HepG2 (cell line): ENCODE results near the gene IDUA. TPM values are rescaled to one million over a fixed set of nuclear protein-coding genes. Genes with fewer than 3 reads are reported as not detected.

Source experiments
- CREB3 ChIP-seq: sonication (generic); formaldehyde crosslinking; IDR thresholded peaks from 2 replicates; pipeline ENCODE4 v1.5.0; 2020; ENCODE audit warnings: missing genetic modification reagents
- EED ChIP-seq: sonication (generic); formaldehyde crosslinking; IDR thresholded peaks from 2 replicates; pipeline ENCODE4 v1.5.0; 2020; ENCODE audit warnings: mild to moderate bottlenecking, missing genetic modification reagents
- FOXK2 ChIP-seq: fragments of 450-650 bp; IDR thresholded peaks from 2 replicates; pipeline ENCODE4 v1.6.1; 2016
- GTF3A ChIP-seq: sonication (generic); formaldehyde crosslinking; conservative IDR thresholded peaks from 2 replicates; pipeline ENCODE4 v1.4.0; 2020; ENCODE audit warnings: mild to moderate bottlenecking, missing genetic modification reagents
- HDAC2 ChIP-seq: sonication (generic); formaldehyde crosslinking; IDR thresholded peaks from 2 replicates; pipeline ENCODE4 v1.4.0; 2020; ENCODE audit warnings: missing genetic modification reagents
- HOXA3 ChIP-seq: sonication (generic); formaldehyde crosslinking; IDR thresholded peaks from 2 replicates; pipeline ENCODE4 v1.5.0; 2020; ENCODE audit warnings: missing genetic modification reagents
- KDM5B ChIP-seq: sonication (generic); formaldehyde crosslinking; IDR thresholded peaks from 2 replicates; pipeline ENCODE4 v1.4.0; 2020; ENCODE audit warnings: missing genetic modification reagents, mild to moderate bottlenecking, borderline replicate concordance
- MXD3 ChIP-seq: IDR thresholded peaks from 2 replicates; pipeline ENCODE4 v1.6.1; 2016; ENCODE audit warnings: mild to moderate bottlenecking, missing biosample characterization, missing genetic modification reagents
- SOX13 ChIP-seq, 3 experiments: fragments of 450-650 bp in 1 of 3; sonication (generic) in 1 of 3; formaldehyde crosslinking in 1 of 3; IDR thresholded peaks in 2 of 3; conservative IDR thresholded peaks in 1 of 3; 2 replicates each; pipeline versions ENCODE4 v1.5.0 to v1.6.1; 2016 to 2020; ENCODE audit warnings: antibody characterized with exemption in 1 of 3, mild to moderate bottlenecking in 1 of 3, missing compliant biosample characterization in 1 of 3, missing genetic modification reagents in 1 of 3, moderate library complexity in 1 of 3
- ZFP36 ChIP-seq: fragments of 150-350 bp; IDR thresholded peaks from 2 replicates; pipeline ENCODE4 v1.6.1; 2018; ENCODE audit warnings: borderline replicate concordance, low read length, low read depth; ENCODE audit not compliant: partially characterized antibody
- ZFP41 ChIP-seq: sonication (generic); formaldehyde crosslinking; IDR thresholded peaks from 2 replicates; pipeline ENCODE4 v1.4.0; 2020; ENCODE audit warnings: mild to moderate bottlenecking, missing genetic modification reagents, borderline replicate concordance
- ZFY ChIP-seq: sonication (generic); formaldehyde crosslinking; IDR thresholded peaks from 2 replicates; pipeline ENCODE4 v1.4.0; 2020; ENCODE audit warnings: missing genetic modification reagents
- ZMYM2 ChIP-seq: sonication (generic); formaldehyde crosslinking; IDR thresholded peaks from 2 replicates; pipeline ENCODE4 v1.8.0; 2022; ENCODE audit warnings: mild to moderate bottlenecking, missing genetic modification reagents
- ZNF253 ChIP-seq: sonication (generic); formaldehyde crosslinking; IDR thresholded peaks from 2 replicates; pipeline ENCODE4 v1.8.0; 2022; ENCODE audit warnings: mild to moderate bottlenecking, missing genetic modification reagents, borderline replicate concordance
- ZNF256 ChIP-seq: sonication (generic); formaldehyde crosslinking; conservative IDR thresholded peaks from 2 replicates; pipeline ENCODE4 v1.4.0; 2020; ENCODE audit warnings: missing genetic modification reagents
- ZSCAN9 ChIP-seq: IDR thresholded peaks from 2 replicates; pipeline ENCODE4 v1.6.1; 2016; ENCODE audit warnings: borderline replicate concordance
- polyA plus RNA-seq, 8 experiments: library from polyadenylated mRNA; depleted of rRNA in 3 of 8; stranded (reverse) in 7 of 8; unstranded in 1 of 8; fragments of >200 nt; fragmentation: Illumina TruSeq in 4 of 8; extraction: Trizol in 4 of 8; gene quantifications; 2 replicates each; pipeline versions ENCODE4 v1.2.1 to v1.2.3, GENCODE V29; 2011 to 2016; ENCODE audit warnings: low read depth in 4 of 8, missing spikeins in 1 of 8, mixed read lengths in 1 of 8; ENCODE audit not compliant: insufficient read depth in 1 of 8
- total RNA-seq, 5 experiments: library from RNA; depleted of rRNA; stranded (reverse); fragments of >200 nt; fragmentation: Illumina TruSeq; extraction: Trizol; gene quantifications; 2 replicates each; pipeline ENCODE4 v1.2.3, GENCODE V29; 2016; ENCODE audit warnings: low read depth in 1 of 5
- TF ChIP-seq, protein P1 (sequence below): sonication (generic); formaldehyde crosslinking; IDR thresholded peaks from 2 replicates; pipeline ENCODE4 v1.5.1; 2020; ENCODE audit warnings: mild to moderate bottlenecking, missing genetic modification reagents
- TF ChIP-seq, protein P2 (sequence below): sonication (generic); formaldehyde crosslinking; IDR thresholded peaks from 2 replicates; pipeline ENCODE4 v1.4.0; 2020; ENCODE audit warnings: missing genetic modification reagents
- TF ChIP-seq, protein P3 (sequence below): sonication (generic); formaldehyde crosslinking; IDR thresholded peaks from 2 replicates; pipeline ENCODE4 v1.8.0; 2022; ENCODE audit warnings: mild to moderate bottlenecking, missing genetic modification reagents, moderate library complexity
- TF ChIP-seq, protein P4 (sequence below): sonication (generic); formaldehyde crosslinking; IDR thresholded peaks from 2 replicates; pipeline ENCODE4 v1.5.0; 2020; ENCODE audit warnings: mild to moderate bottlenecking, missing genetic modification reagents

Gene IDUA
- total and polyA plus RNA-seq, 2 of the 13 experiments (the other 11 are each of a cell fraction or from before 2014, with no cell fraction given): 0.77 to 1.0 TPM

DNA sequence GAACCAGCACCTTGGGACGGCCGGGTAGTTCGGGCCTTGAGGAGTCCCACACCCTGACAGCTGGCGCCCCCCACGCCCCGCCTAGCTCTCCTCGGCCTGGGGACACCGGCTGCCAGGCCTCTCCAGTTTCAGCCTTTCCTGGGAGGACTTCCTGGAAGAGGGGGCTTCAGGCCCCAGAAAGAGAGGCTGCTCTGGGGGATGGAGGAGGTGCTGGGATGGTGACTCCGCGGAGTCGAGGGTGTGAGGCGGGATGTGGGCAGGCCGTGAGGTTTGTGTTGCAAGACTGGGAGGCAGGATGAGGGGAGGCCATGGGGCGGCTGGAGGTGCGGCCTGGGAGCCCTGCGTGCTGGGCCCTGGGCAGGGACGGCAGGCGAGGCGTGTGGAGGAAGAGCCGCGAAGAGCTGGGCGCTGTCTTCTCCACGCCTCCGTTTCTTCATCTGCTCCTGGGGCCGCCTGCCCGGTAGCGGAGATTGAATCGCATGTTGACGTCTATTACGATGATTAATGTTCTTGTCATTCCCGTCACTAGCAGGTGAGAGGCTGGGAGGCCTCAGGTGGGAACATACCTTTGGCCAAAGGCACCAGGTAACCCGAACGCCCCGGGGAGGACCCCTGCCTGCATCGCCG, 23.7 kb downstream of the IDUA start (continued):
- no peak for TF ChIP-seq CREB3 (CRISPR knock-in tag)
- TF ChIP-seq ZMYM2: no peak
- TF ChIP-seq ZFP41 (CRISPR knock-in tag): no peak
- TF ChIP-seq ZSCAN9: no peak
- TF ChIP-seq, protein P1, sequence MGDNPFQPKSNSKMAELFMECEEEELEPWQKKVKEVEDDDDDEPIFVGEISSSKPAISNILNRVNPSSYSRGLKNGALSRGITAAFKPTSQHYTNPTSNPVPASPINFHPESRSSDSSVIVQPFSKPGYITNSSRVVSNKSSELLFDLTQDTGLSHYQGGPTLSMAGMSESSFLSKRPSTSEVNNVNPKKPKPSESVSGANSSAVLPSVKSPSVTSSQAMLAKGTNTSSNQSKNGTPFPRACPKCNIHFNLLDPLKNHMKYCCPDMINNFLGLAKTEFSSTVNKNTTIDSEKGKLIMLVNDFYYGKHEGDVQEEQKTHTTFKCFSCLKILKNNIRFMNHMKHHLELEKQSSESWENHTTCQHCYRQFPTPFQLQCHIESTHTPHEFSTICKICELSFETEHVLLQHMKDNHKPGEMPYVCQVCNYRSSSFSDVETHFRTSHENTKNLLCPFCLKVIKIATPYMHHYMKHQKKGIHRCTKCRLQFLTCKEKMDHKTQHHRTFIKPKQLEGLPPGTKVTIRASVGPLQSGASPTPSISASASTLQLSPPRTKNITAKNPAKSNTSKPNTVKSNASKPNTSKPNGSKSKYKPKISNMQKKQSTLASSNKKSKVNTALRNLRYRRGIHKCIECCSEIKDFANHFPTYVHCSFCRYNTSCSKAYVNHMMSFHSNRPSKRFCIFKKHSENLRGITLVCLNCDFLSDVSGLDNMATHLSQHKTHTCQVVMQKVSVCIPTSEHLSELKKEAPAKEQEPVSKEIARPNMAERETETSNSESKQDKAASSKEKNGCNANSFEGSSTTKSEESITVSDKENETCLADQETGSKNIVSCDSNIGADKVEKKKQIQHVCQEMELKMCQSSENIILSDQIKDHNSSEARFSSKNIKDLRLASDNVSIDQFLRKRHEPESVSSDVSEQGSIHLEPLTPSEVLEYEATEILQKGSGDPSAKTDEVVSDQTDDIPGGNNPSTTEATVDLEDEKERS (CRISPR knock-in tag): 0 out of 2 replicates have a peak, but pooled peaks have one; percentile 14
- TF ChIP-seq MXD3 (CRISPR knock-in tag): 0 out of 2 replicates have a peak, but pooled peaks have one; percentile 17
- TF ChIP-seq ZFP36: peak; percentile 79
- TF ChIP-seq, protein P2, sequence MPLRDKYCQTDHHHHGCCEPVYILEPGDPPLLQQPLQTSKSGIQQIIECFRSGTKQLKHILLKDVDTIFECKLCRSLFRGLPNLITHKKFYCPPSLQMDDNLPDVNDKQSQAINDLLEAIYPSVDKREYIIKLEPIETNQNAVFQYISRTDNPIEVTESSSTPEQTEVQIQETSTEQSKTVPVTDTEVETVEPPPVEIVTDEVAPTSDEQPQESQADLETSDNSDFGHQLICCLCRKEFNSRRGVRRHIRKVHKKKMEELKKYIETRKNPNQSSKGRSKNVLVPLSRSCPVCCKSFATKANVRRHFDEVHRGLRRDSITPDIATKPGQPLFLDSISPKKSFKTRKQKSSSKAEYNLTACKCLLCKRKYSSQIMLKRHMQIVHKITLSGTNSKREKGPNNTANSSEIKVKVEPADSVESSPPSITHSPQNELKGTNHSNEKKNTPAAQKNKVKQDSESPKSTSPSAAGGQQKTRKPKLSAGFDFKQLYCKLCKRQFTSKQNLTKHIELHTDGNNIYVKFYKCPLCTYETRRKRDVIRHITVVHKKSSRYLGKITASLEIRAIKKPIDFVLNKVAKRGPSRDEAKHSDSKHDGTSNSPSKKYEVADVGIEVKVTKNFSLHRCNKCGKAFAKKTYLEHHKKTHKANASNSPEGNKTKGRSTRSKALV (CRISPR knock-in tag): 0 out of 2 replicates have a peak, but pooled peaks have one; percentile 16
- no peak for TF ChIP-seq HDAC2 (CRISPR knock-in tag)
- no peak for TF ChIP-seq ZNF253 (CRISPR knock-in tag)
- no peak for TF ChIP-seq GTF3A
- TF ChIP-seq, protein P3, sequence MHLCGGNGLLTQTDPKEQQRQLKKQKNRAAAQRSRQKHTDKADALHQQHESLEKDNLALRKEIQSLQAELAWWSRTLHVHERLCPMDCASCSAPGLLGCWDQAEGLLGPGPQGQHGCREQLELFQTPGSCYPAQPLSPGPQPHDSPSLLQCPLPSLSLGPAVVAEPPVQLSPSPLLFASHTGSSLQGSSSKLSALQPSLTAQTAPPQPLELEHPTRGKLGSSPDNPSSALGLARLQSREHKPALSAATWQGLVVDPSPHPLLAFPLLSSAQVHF (CRISPR knock-in tag): 0 out of 2 replicates have a peak, but pooled peaks have one; percentile 11
- no peak for TF ChIP-seq ZNF256 (CRISPR knock-in tag)
- TF ChIP-seq HOXA3 (CRISPR knock-in tag): no peak
- TF ChIP-seq KDM5B: no peak; the same call in 1 of the 2 replicates
- TF ChIP-seq SOX13 (IDR thresholded peaks at IDR 0.05): no peak
- no peak for TF ChIP-seq SOX13 (CRISPR knock-in tag; conservative IDR thresholded peaks at IDR 0.05 in 1 of 2, IDR thresholded peaks at IDR 0.05 in 1 of 2)
- TF ChIP-seq, protein P4, sequence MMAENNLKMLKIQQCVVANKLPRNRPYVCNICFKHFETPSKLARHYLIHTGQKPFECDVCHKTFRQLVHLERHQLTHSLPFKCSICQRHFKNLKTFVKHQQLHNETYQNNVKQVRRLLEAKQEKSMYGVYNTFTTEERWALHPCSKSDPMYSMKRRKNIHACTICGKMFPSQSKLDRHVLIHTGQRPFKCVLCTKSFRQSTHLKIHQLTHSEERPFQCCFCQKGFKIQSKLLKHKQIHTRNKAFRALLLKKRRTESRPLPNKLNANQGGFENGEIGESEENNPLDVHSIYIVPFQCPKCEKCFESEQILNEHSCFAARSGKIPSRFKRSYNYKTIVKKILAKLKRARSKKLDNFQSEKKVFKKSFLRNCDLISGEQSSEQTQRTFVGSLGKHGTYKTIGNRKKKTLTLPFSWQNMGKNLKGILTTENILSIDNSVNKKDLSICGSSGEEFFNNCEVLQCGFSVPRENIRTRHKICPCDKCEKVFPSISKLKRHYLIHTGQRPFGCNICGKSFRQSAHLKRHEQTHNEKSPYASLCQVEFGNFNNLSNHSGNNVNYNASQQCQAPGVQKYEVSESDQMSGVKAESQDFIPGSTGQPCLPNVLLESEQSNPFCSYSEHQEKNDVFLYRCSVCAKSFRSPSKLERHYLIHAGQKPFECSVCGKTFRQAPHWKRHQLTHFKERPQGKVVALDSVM (CRISPR knock-in tag): 0 out of 2 replicates have a peak, but pooled peaks have one; percentile 57
- no peak for TF ChIP-seq FOXK2
- TF ChIP-seq EED (CRISPR knock-in tag): peak; percentile 38; the same call in 1 of the 2 replicates
- TF ChIP-seq ZFY (CRISPR knock-in tag): peak; percentile 35; the same call in 1 of the 2 replicates
